Left hindlimb (tissue), 1 donor: Measurements from ENCODE around the gene ZNF548.
"Not testable (repeated sequence)": the region's sequence is repeated elsewhere in the genome, so short reads cannot be mapped to it uniquely, and the experiment has no call there.

Experiments used
- DNase-seq: peaks from one replicate; pipeline ENCODE4 v3.0.0-alpha.2; 2018

ZNF548 gene

DNA sequence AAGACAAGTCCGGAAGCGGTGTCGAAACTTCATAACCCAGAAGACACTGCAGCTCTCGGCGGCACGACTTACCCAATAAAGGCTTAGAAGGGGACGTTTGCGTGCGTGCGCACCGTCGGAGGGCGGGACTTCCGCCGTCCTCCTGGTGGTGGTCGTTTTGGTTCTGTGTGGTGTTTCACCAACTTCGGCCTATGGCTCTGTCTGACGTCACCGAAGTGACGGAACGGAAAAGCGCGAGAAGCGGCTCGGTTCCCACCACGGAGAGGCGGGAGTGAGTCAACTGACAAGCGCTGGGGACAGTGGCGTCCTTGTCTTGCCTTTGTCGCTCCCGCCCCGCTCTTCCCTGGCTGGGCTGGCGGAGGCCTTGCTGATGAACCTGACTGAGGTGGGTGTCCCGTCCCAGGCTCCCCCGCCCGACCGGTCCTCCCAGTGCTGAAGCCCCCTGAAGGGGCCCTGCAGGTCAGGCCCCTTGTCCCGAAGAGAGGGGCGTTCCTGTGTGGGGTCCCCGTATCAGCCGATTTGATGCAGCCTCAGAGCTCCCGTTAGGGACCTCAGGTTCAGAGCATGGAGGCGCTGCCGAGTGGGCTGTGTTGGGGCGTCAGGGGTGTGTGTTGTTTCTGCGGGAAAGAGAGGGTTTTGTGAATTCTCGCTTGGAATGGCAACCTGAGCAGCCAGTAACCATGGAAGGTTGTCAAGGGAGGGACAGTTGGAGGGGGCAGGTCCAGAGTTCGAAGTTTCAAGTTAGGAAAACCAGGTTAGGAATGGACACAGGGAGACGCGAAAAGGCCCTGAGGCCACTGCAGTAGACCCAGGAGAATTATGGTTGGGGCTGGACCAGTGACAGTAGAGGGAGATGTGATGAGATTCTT is at the start of gene ZNF548:
Gene ZNF548, plus strand, starts transcription at position 125 of the 869 bp plus-strand sequence. Its CDS starts 246 bp downstream, at position 371.
- peak; percentile 99 for DNase-seq

DNA sequence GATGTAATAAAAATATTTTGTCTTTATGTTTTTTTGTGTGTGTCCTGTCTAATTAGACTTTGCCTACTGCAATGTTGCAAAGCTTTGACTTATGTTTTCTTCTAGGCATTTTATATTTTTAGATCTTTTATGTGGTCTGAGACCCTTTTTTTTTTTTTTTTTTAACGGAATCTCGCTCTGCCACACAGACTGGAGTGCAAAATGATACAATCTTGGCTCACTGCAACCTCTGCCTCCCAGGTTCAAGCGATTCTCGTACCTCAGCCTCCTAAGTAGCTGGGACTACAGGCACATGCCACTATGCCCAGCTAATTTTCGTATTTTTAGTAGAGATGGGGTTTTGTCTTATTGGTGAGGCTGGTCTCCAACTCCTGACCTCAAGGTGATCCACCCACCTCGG is 47.1 kb upstream of the ZNF548 start:
- no peak for DNase-seq

DNA sequence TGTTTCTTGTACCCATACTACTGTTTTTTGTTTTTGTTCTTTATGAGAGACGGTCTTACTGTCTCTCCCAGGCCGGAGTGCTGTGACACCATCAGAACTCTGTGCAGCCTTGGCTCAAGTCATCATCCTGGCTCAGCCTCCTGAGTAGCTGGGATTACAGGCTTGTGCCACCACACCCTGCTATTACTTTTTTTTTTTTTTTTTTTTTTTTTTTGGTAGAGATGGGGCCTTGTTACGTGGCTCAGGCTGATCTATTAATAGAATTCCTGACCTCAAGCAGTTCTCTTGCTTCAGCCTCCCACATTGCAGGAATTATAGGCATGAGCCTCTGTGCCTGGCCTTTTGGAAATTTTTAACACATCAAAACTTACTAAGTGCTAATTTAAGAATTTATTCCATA is 41.5 kb upstream of the ZNF548 start:
- DNase-seq = no peak

DNA sequence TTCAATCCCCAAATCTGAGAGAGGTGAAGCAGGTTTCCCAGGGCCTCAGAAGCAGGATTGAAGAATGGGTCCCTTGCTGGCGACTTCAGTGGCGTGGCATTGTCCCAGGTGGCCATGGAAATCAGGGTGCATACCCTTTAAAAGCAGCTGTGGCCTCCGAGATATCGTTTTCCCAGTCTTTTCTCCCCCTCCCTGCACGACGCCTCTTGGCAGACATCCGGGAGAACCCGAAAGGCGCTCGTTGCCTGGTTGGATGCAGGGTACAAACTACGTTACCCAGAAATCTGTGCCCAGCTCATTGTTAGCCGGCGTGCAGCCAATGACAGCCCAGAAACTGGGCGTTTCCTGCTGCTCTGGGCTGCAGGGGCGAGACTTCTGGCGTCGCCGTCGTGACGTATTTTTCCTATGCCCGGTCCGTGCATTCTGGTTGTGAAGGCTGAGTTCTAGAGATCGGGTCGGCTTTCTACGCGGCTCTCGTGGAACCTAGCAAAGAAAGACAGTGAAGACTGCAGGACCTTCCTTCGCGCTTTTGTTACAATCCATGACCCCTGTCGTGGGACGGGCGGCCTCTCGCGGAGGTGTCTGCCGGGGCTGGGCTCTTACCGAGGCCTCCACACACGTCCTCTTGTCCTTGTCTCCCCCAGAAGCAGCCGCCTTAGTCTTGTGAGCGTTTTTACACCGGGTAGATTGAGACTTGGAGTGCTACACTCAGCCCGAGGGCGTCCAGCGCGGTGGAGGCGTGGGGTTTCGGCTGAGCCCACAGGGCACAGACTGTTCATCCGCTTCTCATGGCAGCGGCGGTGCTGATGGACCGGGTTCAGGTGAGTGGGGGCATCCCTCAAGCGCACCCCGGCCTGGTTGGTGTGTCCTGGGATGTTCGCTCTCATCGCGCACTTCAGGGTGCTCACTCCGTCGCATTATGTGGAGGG is 38.5 kb upstream of the ZNF548 start, which contains the start of gene ZNF304:
Gene ZNF304, plus strand, starts transcription at position 395 of the 929 bp plus-strand sequence. Its CDS starts 394 bp downstream, at position 789.
- peak; percentile 97 for DNase-seq

DNA sequence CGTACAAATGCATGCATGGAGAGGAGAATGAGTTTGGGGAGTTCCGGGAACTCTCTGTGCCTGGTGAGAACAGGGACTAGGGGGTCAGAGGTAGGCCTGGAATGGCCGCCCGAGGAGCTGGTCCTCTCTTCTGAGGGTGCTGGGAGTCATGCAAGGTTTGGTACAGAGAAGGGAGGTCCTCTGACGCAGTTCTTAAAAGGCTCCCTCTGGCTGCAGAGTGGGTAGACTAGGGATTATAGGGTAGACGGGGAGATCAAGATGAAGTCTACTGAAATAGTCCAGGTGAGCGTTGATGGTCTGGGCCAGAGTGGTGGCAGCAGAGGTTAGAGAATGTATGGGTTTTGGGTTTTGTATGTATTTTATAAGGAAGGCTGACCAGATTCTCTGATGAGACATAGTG is 37.8 kb upstream of the ZNF548 start:
- DNase-seq = no peak

DNA sequence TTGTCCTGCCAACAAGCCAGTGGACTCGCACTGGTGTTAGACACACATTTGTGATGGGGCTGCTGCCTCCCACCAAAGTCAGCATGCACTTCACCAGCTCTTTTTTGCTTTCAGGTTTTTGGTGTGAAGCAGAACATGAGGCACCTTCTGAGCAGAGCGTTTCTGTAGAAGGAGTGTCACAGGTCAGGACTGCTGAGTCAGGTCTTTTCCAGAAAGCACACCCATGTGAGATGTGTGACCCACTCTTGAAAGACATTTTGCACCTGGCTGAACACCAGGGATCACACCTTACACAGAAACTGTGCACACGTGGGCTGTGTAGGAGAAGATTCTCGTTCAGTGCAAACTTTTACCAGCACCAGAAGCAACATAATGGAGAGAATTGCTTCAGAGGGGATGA is 33.7 kb upstream of the ZNF548 start:
- no peak for DNase-seq

DNA sequence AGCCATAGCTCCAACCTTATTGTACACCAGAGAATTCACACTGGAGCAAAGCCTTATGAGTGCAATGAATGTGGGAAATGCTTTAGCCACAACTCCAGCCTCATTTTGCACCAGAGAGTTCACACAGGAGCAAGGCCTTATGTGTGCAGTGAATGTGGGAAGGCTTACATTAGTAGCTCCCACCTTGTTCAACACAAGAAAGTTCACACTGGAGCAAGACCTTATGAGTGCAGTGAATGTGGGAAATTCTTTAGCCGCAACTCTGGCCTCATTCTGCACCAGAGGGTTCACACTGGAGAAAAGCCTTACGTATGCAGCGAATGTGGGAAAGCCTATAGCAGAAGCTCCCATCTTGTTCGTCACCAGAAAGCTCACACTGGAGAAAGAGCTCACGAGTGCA is 32.2 kb upstream of the ZNF548 start:
- DNase-seq = no peak

DNA sequence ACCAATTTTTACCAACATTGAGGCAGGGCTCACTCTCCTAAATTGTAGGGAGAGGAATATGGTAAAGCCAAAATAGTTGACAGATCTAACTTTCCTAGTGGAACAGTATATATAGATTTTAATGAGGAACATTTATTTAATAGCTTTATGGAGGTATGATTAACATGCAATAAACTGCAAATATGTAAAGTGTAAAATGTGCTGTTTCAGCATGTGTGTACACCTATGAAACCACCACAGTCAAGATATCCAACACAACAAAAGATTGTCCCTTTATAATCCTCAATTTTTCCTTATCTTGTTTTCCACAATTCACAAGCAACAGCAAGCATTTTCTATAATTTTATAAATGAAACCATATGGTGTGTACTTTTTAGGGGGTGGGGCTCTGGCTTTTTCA is 30.4 kb upstream of the ZNF548 start:
- no peak for DNase-seq

DNA sequence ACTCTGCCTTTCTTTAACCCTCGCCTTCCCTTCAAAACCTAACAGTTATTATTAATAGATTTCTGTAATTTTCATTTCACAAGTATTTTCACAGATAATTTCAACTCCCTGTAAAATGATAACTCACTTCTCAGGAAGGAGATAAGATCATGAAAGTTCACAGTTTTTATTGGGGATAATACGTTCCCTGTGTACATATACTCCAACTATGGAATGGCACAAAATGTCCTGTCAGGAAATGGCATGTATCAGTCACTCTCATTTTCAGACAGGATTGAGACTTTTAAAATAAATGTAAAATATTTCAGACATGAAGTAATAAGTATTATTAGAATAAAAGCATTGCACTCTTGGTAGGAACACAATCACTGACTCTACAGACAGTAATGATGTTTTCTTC is 27.2 kb upstream of the ZNF548 start:
- no peak for DNase-seq

DNA sequence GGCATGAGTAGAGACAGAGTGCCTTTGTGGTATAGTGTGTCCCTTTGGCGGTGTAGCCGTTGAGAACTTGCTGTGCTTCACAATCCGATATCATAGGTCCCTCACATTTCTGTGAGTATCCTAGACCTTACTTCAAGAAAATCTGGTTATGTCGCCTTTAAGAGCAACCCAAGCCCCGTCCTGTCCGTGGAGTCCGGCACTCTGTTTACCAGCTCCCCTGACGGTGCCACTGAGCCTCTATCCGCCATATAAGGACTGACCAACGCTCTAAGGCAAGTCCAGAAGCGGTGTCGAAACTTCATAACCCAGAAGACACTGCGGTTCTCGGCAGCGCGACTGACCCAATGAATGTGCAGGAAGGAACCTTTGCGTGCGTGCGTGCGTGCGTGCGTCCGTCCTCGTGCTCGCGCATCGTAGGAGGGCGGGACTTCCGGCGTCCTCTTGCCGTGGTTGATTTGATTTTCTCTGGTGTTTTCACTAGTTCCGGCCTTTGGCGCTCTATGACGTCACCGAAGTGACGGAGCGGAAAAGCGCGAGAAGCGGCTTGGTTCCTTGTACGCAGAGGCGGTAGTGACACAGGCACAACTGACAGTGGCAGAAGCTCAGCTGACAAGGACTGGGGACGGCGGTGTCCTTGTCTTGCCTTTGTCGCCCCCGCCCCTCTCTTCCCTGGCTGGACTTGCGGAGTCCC is 26.5 kb upstream of the ZNF548 start, which contains the start of the genes TRAPPC2B and ZNF547:
Gene TRAPPC2B, plus strand, starts transcription at position 555 of the 691 bp plus-strand sequence. CDS start 1,283 bp downstream, outside the sequence.
Gene ZNF547, plus strand, starts transcription at position 555 of the 691 bp plus-strand sequence. CDS start 5,005 bp downstream, outside the sequence.
- DNase-seq = peak; percentile 100

DNA sequence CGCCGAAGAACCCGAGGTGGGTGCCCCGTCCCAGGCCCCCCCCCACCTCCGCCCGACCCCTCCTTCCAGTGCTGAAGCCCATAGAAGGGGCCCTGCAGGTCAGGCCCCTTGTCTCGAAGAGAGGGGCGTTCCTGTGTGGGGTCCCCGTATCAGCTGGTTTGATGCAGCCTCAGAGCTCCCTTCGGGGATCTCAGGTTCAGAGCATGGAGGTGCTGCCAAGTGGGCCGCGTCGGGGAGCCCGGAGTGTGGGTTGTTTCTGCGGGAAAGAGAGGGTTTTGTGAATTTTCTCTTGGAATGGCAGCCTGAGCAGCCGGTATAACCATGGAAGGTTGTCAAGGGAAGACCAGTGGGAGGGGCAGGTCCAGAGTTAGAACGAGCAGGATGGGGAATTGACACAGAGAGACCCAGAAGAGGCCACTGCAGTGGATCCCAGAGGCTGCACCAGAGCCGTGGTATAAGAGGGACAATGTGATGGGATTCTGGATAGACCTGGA is 25.9 kb upstream of the ZNF548 start:
- DNase-seq = no peak

DNA sequence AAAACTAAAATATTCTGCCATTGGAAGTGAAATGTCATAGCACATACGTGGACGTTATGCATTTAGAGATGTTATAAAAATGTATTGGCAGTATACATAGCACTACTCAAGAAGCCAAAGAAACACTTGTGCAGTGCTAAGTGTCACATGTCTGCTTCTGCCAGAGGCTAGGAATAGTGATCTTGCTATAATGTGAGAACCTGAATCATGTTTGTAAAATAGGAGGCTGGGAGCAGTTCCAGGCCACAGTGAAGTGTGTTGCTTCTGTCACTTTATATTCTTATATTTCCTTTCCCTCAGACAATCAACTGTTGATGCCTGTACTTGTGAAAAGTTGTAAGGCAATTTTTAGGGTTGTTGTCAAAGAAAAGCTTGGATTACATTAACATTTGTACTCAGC is 22.9 kb upstream of the ZNF548 start:
- no peak for DNase-seq

DNA sequence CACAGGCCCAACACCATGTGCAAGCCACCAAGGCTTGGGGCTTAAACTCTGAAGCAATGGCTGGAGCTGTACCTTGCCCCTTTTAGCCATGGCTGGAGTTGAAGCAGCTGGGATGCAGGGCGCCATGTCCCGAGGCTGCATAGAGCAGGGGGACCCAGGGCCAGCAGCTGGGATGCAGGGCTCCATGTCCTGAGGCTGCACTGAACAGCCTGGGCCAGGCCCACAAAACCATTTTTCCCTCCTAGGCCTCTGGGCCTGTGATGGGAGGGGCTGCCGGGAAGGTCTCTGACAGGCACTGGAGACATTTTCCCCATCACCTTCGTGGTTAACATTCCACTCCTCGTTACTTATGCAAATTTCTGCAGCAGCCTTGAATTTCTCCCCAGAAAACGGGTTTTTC is 15.5 kb upstream of the ZNF548 start:
- DNase-seq = no peak

DNA sequence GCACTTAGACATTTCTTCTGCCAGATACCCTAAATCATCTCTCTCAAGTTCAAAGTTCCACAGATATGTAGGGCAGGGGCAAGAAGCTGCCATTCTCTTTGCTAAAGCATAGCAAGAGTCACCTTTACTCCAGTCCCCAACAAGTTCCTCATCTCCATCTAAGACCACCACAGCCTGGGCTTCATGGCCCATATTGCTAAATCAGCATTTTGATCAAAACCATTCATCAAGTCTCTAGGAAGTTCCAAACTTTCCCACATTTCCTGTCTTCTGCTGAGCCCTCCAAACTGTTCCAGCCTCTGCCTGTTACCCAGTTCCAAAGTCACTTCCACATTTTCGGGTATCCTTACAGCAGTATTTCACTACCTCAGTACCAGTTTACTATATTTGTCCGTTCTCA is 15.0 kb upstream of the ZNF548 start:
- not testable (repeated sequence) for DNase-seq

DNA sequence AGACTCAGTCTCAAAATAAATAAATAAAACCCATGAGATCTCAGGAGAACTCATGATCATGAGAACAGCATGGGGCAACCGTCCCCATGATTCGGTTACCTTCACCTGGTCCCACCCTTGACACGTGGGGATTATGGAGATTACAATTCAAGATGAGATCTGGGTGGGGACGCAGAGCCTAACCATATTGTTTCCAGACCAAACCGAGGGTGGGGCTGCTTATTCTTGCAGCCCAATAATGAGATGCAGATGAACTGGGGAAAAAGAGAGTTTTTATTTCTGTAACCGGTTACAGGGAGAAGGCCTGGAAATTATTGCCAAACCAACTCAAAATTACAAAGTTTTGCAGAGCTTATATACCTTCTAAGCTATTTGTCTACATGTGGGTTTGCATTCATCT is 13.5 kb upstream of the ZNF548 start:
- DNase-seq = no peak

DNA sequence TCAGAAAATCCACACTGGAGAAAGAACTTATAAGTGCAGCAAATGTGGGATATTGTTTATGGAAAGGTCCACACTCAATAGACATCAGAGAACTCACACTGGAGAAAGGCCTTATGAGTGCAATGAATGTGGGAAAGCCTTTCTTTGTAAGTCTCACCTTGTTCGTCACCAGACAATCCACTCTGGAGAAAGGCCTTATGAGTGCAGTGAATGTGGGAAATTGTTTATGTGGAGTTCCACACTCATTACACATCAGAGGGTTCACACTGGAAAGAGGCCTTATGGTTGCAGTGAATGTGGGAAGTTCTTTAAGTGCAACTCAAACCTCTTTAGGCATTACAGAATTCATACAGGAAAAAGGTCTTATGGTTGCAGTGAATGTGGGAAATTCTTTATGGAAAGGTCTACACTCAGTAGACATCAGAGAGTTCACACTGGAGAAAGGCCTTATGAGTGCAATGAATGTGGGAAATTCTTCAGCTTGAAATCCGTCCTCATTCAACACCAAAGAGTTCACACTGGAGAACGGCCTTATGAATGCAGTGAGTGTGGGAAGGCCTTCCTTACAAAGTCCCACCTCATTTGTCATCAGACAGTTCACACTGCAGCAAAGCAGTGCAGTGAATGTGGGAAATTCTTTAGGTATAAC is 12.0 kb upstream of the ZNF548 start:
- no peak for DNase-seq

DNA sequence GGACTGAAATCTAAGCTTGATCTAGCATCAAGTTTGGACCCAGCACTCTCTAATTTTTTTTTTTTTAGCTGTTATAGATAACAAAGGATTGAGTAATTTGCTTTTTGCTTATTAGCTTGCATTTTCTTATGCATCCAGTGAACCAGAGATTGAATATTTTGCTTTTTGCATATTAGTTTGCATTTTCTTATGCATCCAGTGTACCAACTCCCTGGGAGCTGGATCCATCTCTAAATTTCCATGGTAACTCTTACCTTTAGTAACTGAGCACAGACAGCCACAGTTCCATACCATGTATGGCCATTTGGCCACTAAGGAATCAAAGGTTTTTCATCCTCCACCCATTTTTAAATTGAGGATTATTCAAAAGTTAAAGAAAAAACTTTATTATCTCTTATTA is 8.7 kb upstream of the ZNF548 start:
- no peak for DNase-seq

DNA sequence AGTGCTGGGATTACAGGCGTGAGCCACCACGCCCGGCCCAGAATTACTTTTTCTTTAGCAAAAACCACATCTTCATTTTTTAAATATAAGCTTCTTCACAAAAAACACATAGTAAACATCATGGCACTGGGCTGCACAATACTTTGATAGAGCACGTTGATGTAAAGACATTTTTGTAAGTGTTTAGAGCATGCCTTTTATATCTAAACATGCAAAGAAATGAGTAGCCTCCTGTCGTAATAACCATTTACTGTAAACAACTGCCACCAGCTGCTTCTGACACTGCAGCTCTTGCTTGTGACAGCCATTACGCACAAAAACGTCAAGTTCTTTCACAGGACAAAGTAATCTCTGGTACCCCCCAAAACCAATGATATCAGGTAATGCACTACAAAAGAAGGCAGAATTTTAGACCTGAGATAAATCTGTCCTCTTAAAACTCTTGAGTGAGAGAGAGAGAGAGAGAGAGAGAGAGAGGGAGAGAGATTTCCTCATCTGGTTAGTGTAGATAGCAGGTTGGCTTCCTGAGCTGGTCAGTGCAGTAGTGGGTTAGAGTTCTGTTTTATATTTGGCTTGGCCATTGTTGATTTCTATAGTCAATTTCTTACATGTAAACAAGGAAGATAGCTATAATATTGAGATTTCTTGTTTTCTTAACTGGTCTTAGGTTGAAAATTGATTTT is 6.7 kb upstream of the ZNF548 start:
- no peak for DNase-seq

DNA sequence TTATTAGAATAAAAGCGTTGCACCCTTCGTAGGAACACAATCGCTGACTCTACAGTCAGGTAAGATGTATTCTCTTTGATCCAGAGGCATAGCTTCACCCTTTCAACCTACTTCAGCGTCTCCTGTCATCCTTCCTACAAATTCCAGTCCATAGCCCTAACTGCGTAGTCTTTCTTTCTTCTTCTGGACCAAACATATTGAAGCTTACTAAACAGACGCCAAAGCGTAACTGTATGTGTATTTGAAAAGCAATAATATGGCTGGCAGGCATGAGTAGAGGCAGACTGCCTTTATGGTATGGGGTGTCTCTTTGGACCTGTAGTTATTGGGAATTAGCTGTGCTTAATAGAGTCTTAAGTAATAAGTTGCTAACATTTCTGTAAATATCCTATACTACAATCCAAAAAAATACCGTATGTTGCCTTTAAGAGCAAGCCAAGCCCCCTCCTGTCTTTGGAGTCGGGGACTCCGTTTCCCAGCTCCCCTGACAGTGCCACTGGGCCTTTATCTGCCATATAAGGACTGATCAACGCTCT is 392 bp upstream of the ZNF548 start:
- DNase-seq = no peak

DNA sequence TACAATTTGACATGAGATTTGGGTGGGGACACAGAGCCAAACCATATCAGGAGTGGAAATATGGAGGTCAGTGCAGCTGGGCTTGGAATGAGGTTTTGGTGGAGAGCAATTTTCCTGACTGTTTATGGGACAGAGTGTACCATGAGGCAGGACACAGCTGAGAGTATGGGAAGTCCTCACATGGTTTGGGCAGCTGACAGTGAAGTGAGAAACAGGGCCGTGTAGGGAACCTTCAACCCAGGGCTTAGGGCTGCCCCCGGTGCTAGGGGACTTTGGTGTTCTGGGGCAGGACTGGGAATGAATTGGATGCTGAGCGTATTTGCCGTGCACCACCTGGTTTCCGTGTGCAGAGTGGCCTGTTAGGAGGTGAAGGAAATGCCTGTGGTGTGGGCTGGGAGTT is 6.1 kb downstream of the ZNF548 start:
- no peak for DNase-seq

DNA sequence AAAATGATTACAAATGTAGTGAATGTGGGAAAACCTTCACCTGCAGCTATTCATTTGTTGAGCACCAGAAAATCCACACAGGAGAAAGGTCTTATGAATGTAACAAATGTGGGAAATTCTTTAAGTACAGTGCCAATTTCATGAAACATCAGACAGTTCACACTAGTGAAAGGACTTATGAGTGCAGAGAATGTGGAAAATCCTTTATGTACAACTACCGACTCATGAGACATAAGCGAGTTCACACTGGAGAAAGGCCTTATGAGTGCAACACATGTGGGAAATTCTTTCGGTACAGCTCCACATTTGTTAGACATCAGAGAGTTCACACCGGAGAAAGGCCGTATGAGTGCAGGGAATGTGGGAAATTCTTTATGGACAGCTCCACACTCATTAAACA is 9.2 kb downstream of the ZNF548 start:
- DNase-seq = no peak
